ENCODE data around the gene GJA10. TPM values are rescaled to one million over a fixed set of nuclear protein-coding genes. Genes with fewer than 3 reads are reported as not detected.
"Not testable (repeated sequence)": the region's sequence is repeated elsewhere in the genome, so short reads cannot be mapped to it uniquely, and the experiment has no call there.

GJA10 gene
- not detected in 2 replicates for total RNA-seq

DNA sequence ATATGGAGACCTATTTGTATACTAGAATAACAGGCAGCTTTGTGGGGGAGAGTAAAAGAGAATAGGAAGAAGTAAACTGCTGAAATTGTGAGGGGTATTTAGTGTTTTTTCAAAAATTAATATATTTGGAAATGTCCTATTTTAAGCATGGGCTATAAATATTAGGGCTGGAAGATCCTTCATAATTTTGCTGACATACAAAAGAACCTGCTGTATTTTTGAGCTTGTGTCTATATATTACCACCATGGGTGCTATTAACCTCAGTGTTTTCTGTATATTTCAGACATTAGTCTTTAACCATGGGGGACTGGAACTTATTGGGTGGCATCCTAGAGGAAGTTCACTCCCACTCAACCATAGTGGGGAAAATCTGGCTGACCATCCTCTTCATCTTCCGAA, at the start of gene GJA10:
Gene GJA10, plus strand, starts transcription at position 301 of the 400 bp plus-strand sequence. Its CDS starts 0 bp downstream, at position 301.
- TF ChIP-seq CTCF (IDR thresholded peaks at IDR 0.05; ENCODE audit: insufficient read depth, low read length, poor library complexity, severe bottlenecking), result no peak
- Histone ChIP-seq H3K4me3 (ENCODE audit: low read depth, low read length) (no peak within 1 kb of the TSS), H3K36me3 (ENCODE audit: control insufficient read depth, insufficient read depth, low read length) (no peaks in the 10 kb centered on the region), H3K27me3 (ENCODE audit: control insufficient read depth, insufficient read depth, low read length) (peaks cover 3% of the 10 kb centered on the region)
- DNase-seq (ENCODE audit: low read depth), result no peak

DNA sequence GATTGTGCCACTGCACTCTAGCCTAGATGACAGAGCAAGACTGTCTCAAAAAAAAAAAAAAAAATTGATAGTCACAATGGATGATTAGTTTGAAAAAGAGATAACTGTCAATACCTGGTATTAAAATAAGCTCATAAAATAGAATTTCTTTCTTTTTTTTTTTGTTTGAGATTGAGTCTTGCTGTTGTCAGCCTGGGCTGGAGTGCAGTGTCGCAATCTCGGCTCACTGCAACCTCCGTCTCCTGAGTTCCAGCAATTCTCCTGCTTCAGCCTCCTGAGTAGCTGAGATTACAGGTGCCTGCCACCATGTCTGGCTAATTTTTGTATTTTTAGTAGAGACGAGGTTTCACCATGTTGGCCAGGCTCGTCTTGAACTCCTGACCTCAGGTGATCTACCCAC, 46.8 kb upstream of the GJA10 start:
- H3K36me3 ChIP-seq (ENCODE audit: control insufficient read depth, insufficient read depth, low read length); DNase-seq (ENCODE audit: low read depth); H3K4me3 ChIP-seq (ENCODE audit: low read depth, low read length); H3K27me3 ChIP-seq (ENCODE audit: control insufficient read depth, insufficient read depth, low read length): not testable (repeated sequence)

GRCh38 chr6:89853068-89853467, 41.2 kb upstream of the GJA10 start:
- no peak for DNase-seq (ENCODE audit: low read depth)
- TF ChIP-seq CTCF (IDR thresholded peaks at IDR 0.05; ENCODE audit: insufficient read depth, low read length, poor library complexity, severe bottlenecking), result no peak
- no peak overlapping the region for H3K4me3 ChIP-seq (ENCODE audit: low read depth, low read length)
- no peaks in the 10 kb centered on the region for H3K36me3 ChIP-seq (ENCODE audit: control insufficient read depth, insufficient read depth, low read length)
- H3K27me3 ChIP-seq (ENCODE audit: control insufficient read depth, insufficient read depth, low read length), result no peaks in the 10 kb centered on the region

- no peaks in the 10 kb centered on the region for H3K27me3 ChIP-seq (ENCODE audit: control insufficient read depth, insufficient read depth, low read length)
- DNase-seq (ENCODE audit: low read depth), result no peak
- no peak overlapping the region for H3K4me3 ChIP-seq (ENCODE audit: low read depth, low read length)
- TF ChIP-seq CTCF (IDR thresholded peaks at IDR 0.05; ENCODE audit: insufficient read depth, low read length, poor library complexity, severe bottlenecking), result no peak
- H3K36me3 ChIP-seq (ENCODE audit: control insufficient read depth, insufficient read depth, low read length), result no peaks in the 10 kb centered on the region
These were observed 36.2 kb upstream of the GJA10 start for GRCh38 chr6:89858041-89858440.

DNA sequence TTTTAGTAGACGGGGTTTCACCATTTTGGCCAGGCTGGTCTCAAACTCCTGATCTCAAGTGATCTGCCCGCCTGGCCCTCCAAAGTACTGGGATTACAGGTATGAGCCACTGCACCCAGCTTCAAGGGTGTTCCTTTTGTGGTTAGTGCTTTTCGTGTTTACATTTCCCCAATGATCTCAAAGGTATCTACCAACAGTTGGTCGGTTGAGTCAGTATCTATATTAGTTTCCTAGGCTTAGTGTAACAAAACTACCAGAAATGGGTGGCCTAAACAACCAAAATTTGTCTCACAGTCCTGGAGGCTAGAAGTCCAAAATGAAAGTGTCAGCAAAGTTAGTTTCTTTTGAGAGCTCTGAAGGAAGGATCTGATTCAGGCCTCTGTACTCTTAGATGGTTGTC, 34.5 kb upstream of the GJA10 start:
- DNase-seq (ENCODE audit: low read depth), result no peak
- Histone ChIP-seq H3K36me3 (ENCODE audit: control insufficient read depth, insufficient read depth, low read length) (no peaks in the 10 kb centered on the region), H3K27me3 (ENCODE audit: control insufficient read depth, insufficient read depth, low read length) (no peaks in the 10 kb centered on the region), H3K4me3 (ENCODE audit: low read depth, low read length) (no peak overlapping the region)
- TF ChIP-seq CTCF (IDR thresholded peaks at IDR 0.05; ENCODE audit: insufficient read depth, low read length, poor library complexity, severe bottlenecking), result no peak

DNA sequence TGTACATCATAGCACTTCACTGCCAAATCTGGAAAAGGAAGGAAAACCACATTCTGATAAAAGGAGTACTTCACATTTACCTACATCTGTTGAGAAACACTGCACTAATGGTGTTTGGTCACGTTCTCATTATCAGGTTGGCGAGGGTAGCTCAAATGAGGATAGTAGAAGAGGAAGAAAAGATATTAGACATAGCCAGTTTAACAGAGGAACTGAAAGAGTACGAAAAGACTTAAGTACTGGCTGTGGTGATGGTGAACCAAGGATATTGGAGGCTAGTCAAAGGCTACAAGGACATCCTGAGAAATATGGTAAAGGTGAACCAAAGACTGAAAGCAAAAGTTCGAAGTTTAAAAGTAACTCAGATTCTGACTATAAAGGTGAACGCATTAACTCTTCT, 32.0 kb upstream of the GJA10 start:
- H3K27me3 ChIP-seq (ENCODE audit: control insufficient read depth, insufficient read depth, low read length), result no peaks in the 10 kb centered on the region
- TF ChIP-seq CTCF (IDR thresholded peaks at IDR 0.05; ENCODE audit: insufficient read depth, low read length, poor library complexity, severe bottlenecking), result no peak
- H3K36me3 ChIP-seq (ENCODE audit: control insufficient read depth, insufficient read depth, low read length), result no peaks in the 10 kb centered on the region
- DNase-seq (ENCODE audit: low read depth), result no peak
- no peak overlapping the region for H3K4me3 ChIP-seq (ENCODE audit: low read depth, low read length)

All from kidney epithelial cell (primary cell).